NCI-H187 (cell line): ENCODE measurements around the gene MAPK13.

Experiments used
- DNase-seq, 2 experiments: peaks; one replicate each; lab custom pipeline; 2025; lab: John Stamatoyannopoulos, UW

The MAPK13 gene

GRCh38 chr6:36149476-36149875, 19.2 kb downstream of the MAPK13 start:
- DNase-seq = no peak

GRCh38 chr6:36150283-36150682, 20.0 kb downstream of the MAPK13 start:
- no peak for DNase-seq

- DNase-seq = no peak
Observed at GRCh38 chr6:36154286-36154685, 24.0 kb downstream of the MAPK13 start.

GRCh38 chr6:36155662-36156061, 25.3 kb downstream of the MAPK13 start:
- no peak for DNase-seq

GRCh38 chr6:36160147-36160760, 29.9 kb downstream of the MAPK13 start:
- no peak for DNase-seq

GRCh38 chr6:36169023-36170007, 39.0 kb downstream of the MAPK13 start:
- no peak for DNase-seq

GRCh38 chr6:36170704-36171103, 40.4 kb downstream of the MAPK13 start:
- no peak for DNase-seq

GRCh38 chr6:36171573-36171972, 41.3 kb downstream of the MAPK13 start:
- DNase-seq = no peak

GRCh38 chr6:36177166-36177565, 46.9 kb downstream of the MAPK13 start:
- no peak for DNase-seq

GRCh38 chr6:36178544-36178943, 48.2 kb downstream of the MAPK13 start:
- DNase-seq = no peak

GRCh38 chr6:36180126-36180525, 49.8 kb downstream of the MAPK13 start:
- no peak for DNase-seq

- no peak for DNase-seq
Observed at GRCh38 chr6:36184311-36184710, 54.0 kb downstream of the MAPK13 start.

- no peak for DNase-seq
Observed at GRCh38 chr6:36186199-36186598, 55.9 kb downstream of the MAPK13 start.

GRCh38 chr6:36187446-36187845, 57.1 kb downstream of the MAPK13 start:
- no peak for DNase-seq
